GM23338 (cell line): ENCODE results near the gene SPAG16. TPM values are rescaled to one million over a fixed set of nuclear protein-coding genes. Genes with fewer than 3 reads are reported as not detected.

ENCODE experiments used
- ATAC-seq: fragments of 200-7000 bp; cut with Tn5 transposase; 3 replicates; pipeline ENCODE4 v1.9.1; 2020
- DNase-seq: peaks from one replicate; pipeline ENCODE4 v3.0.0-alpha.2; 2015; ENCODE audit warnings: low spot score
- H2AFZ ChIP-seq: fragments of 200-600 bp; sonication (generic); 2 replicates; pipeline ENCODE4 v1.8.0; 2016; ENCODE audit warnings: antibody characterized with exemption, mild to moderate bottlenecking, moderate library complexity
- H3F3A ChIP-seq: fragments of 200-600 bp; sonication (generic); replicated peaks from 2 replicates; pipeline ENCODE4 v1.8.0; 2017; ENCODE audit warnings: antibody characterized with exemption, mixed run types, low read depth
- H3K27ac ChIP-seq: fragments of 200-600 bp; sonication (generic); 2 replicates; pipeline ENCODE4 v1.6.1; 2016; ENCODE audit warnings: low read depth
- H3K27me3 ChIP-seq: fragments of 200-600 bp; sonication (generic); 2 replicates; pipeline ENCODE4 v1.8.0; 2016; ENCODE audit warnings: mild to moderate bottlenecking, mixed run types, moderate library complexity; ENCODE audit not compliant: insufficient read depth
- H3K36me3 ChIP-seq: fragments of 200-600 bp; sonication (generic); 2 replicates; pipeline ENCODE4 v1.8.0; 2016; ENCODE audit warnings: mild to moderate bottlenecking; ENCODE audit not compliant: insufficient read depth
- H3K4me1 ChIP-seq: fragments of 200-600 bp; sonication (generic); 2 replicates; pipeline ENCODE4 v1.8.0; 2016; ENCODE audit warnings: mild to moderate bottlenecking, moderate library complexity; ENCODE audit not compliant: insufficient read depth
- H3K4me2 ChIP-seq: fragments of 200-600 bp; sonication (generic); 2 replicates; pipeline ENCODE4 v1.7.1; 2017; ENCODE audit warnings: mixed run types
- H3K4me3 ChIP-seq: fragments of 200-600 bp; sonication (generic); 2 replicates; pipeline ENCODE4 v1.6.1; 2016; ENCODE audit warnings: mixed run types
- H3K79me2 ChIP-seq: fragments of 200-600 bp; sonication (generic); replicated peaks from 2 replicates; pipeline ENCODE4 v1.8.0; 2017; ENCODE audit warnings: mild to moderate bottlenecking; ENCODE audit not compliant: insufficient read depth
- H3K9me2 ChIP-seq: fragments of 200-600 bp; sonication (generic); 2 replicates; pipeline ENCODE4 v1.8.0; 2017; ENCODE audit not compliant: insufficient read depth
- H4K20me1 ChIP-seq: fragments of 200-600 bp; sonication (generic); replicated peaks from 2 replicates; pipeline ENCODE4 v1.8.0; 2017; ENCODE audit warnings: mild to moderate bottlenecking; ENCODE audit not compliant: insufficient read depth
- H3K27ac Mint-ChIP-seq: 2 replicates; pipeline ENCODE4 v1.8.0; 2020; ENCODE audit warnings: inconsistent platforms, mild to moderate bottlenecking, moderate library complexity, mixed read lengths
- H3K27me3 Mint-ChIP-seq: 3 replicates; pipeline ENCODE4 v1.8.0; 2022; ENCODE audit warnings: low read depth, mild to moderate bottlenecking, moderate library complexity, mixed read lengths, inconsistent platforms; ENCODE audit not compliant: insufficient read depth, poor library complexity
- H3K36me3 Mint-ChIP-seq: 3 replicates; pipeline ENCODE4 v1.8.0; 2021; ENCODE audit warnings: low read depth, mild to moderate bottlenecking, inconsistent platforms, moderate library complexity, mixed read lengths
- H3K4me1 Mint-ChIP-seq: 3 replicates; pipeline ENCODE4 v1.8.0; 2020; ENCODE audit warnings: mild to moderate bottlenecking, inconsistent platforms, mixed read lengths
- H3K4me3 Mint-ChIP-seq: 3 replicates; pipeline ENCODE4 v1.8.0; 2021; ENCODE audit warnings: moderate library complexity, mild to moderate bottlenecking, inconsistent platforms, mixed read lengths
- H3K9me3 Mint-ChIP-seq: 3 replicates; pipeline ENCODE4 v1.8.0; 2020; ENCODE audit warnings: moderate library complexity, mild to moderate bottlenecking, inconsistent platforms, mixed read lengths
- CREB1 ChIP-seq: fragments of 250-450 bp; sonication (Bioruptor Pico); IDR thresholded peaks from 2 replicates; pipeline ENCODE4 v1.5.0; 2020; ENCODE audit warnings: low read depth, mild to moderate bottlenecking, moderate library complexity
- EZH2 ChIP-seq: fragments of 200-600 bp; sonication (generic); IDR thresholded peaks from one replicate; pipeline ENCODE4 v1.8.0; 2017; ENCODE audit warnings: antibody characterized with exemption, mild to moderate bottlenecking, low read depth; ENCODE audit not compliant: unreplicated experiment
- EZH2phosphoT487 ChIP-seq: fragments of 200-600 bp; sonication (generic); IDR thresholded peaks from one replicate; pipeline ENCODE4 v1.8.1; 2018; ENCODE audit warnings: antibody characterized with exemption; ENCODE audit not compliant: unreplicated experiment
- JUNB ChIP-seq: IDR thresholded peaks from one replicate; pipeline ENCODE4 v1.6.1; 2016; ENCODE audit warnings: antibody characterized with exemption; ENCODE audit not compliant: unreplicated experiment
- NANOG ChIP-seq: IDR thresholded peaks from 2 replicates; pipeline ENCODE4 v1.6.1; 2016; ENCODE audit warnings: antibody characterized with exemption, borderline replicate concordance
- STAT1 ChIP-seq: IDR thresholded peaks from one replicate; pipeline ENCODE4 v1.6.1; 2016; ENCODE audit warnings: antibody characterized with exemption; ENCODE audit not compliant: unreplicated experiment
- ZNF114 ChIP-seq: fragments of 250-450 bp; sonication (Bioruptor Pico); IDR thresholded peaks from 2 replicates; pipeline ENCODE4 v1.5.0; 2020; ENCODE audit warnings: mild to moderate bottlenecking, moderate library complexity
- ZNF331 ChIP-seq: fragments of 250-450 bp; sonication (Bioruptor Pico); IDR thresholded peaks from 2 replicates; pipeline ENCODE4 v1.5.0; 2020; ENCODE audit warnings: low read depth, mild to moderate bottlenecking, moderate library complexity
- polyA plus RNA-seq: library from polyadenylated mRNA; unstranded; fragments of >200 nt; fragmentation: Nextera tagmentation; extraction: Ambion mirVana; gene quantifications from 2 replicates; pipeline ENCODE4 v1.2.1, GENCODE V29; 2016
- total RNA-seq: library from RNA; depleted of rRNA; stranded (reverse); fragments of >200 nt; shearing (Covaris generic); gene quantifications from 2 replicates; pipeline ENCODE4 v1.2.3, GENCODE V29; 2014
- TF ChIP-seq, protein P1 (sequence below): IDR thresholded peaks from one replicate; pipeline ENCODE4 v1.6.1; 2018; ENCODE audit warnings: antibody characterized with exemption; ENCODE audit not compliant: unreplicated experiment
- TF ChIP-seq, protein P2 (sequence below): IDR thresholded peaks from 2 replicates; pipeline ENCODE4 v1.6.1; 2016; ENCODE audit warnings: antibody characterized with exemption
- TF ChIP-seq, protein P3 (sequence below): fragments of 250-450 bp; sonication (Bioruptor Pico); IDR thresholded peaks from 2 replicates; pipeline ENCODE4 v1.5.0; 2020; ENCODE audit warnings: mild to moderate bottlenecking, moderate library complexity

Gene SPAG16
- total and polyA plus RNA-seq, 2 experiments from 2014 or later = 19.7 to 47.8 TPM

- Histone ChIP-seq H3K4me3 (no peak overlapping the region), H3F3A (no peaks in the 10 kb centered on the region), H3K27ac (no peak overlapping the region), H3K4me2 (no peak overlapping the region), H3K27me3 (no peaks in the 10 kb centered on the region), H3K4me1 (peaks cover 3% of the 10 kb centered on the region; the same call in 1 of the 2 replicates), H3K9me2 (no peaks in the 10 kb centered on the region), H3K79me2 (no peaks in the 10 kb centered on the region), H3K36me3 (no peaks in the 10 kb centered on the region), H2AFZ (peak overlapping the region; percentile 60; the same call in 1 of the 2 replicates), H4K20me1 (no peaks in the 10 kb centered on the region)
- Mint-ChIP-seq H3K4me1 (peaks cover 5% of the 10 kb centered on the region; the same call in 1 of the 3 replicates), H3K36me3 (no peaks in the 10 kb centered on the region), H3K4me3 (no peak overlapping the region), H3K27me3 (no peaks in the 10 kb centered on the region), H3K9me3 (no peaks in the 10 kb centered on the region), H3K27ac (peak overlapping the region; percentile 24; the same call in 1 of the 2 replicates)
- DNase-seq (no peak), ATAC-seq (no peak)
- TF ChIP-seq, protein P1, sequence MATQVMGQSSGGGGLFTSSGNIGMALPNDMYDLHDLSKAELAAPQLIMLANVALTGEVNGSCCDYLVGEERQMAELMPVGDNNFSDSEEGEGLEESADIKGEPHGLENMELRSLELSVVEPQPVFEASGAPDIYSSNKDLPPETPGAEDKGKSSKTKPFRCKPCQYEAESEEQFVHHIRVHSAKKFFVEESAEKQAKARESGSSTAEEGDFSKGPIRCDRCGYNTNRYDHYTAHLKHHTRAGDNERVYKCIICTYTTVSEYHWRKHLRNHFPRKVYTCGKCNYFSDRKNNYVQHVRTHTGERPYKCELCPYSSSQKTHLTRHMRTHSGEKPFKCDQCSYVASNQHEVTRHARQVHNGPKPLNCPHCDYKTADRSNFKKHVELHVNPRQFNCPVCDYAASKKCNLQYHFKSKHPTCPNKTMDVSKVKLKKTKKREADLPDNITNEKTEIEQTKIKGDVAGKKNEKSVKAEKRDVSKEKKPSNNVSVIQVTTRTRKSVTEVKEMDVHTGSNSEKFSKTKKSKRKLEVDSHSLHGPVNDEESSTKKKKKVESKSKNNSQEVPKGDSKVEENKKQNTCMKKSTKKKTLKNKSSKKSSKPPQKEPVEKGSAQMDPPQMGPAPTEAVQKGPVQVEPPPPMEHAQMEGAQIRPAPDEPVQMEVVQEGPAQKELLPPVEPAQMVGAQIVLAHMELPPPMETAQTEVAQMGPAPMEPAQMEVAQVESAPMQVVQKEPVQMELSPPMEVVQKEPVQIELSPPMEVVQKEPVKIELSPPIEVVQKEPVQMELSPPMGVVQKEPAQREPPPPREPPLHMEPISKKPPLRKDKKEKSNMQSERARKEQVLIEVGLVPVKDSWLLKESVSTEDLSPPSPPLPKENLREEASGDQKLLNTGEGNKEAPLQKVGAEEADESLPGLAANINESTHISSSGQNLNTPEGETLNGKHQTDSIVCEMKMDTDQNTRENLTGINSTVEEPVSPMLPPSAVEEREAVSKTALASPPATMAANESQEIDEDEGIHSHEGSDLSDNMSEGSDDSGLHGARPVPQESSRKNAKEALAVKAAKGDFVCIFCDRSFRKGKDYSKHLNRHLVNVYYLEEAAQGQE = no peak
- no peak for TF ChIP-seq CREB1 (CRISPR knock-in tag)
- TF ChIP-seq, protein P2, sequence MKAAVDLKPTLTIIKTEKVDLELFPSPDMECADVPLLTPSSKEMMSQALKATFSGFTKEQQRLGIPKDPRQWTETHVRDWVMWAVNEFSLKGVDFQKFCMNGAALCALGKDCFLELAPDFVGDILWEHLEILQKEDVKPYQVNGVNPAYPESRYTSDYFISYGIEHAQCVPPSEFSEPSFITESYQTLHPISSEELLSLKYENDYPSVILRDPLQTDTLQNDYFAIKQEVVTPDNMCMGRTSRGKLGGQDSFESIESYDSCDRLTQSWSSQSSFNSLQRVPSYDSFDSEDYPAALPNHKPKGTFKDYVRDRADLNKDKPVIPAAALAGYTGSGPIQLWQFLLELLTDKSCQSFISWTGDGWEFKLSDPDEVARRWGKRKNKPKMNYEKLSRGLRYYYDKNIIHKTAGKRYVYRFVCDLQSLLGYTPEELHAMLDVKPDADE = no peak
- TF ChIP-seq ZNF114 (CRISPR knock-in tag) = no peak
Observed at GRCh38 chr2:213751446-213751845, 467.2 kb downstream of the SPAG16 start.

DNA sequence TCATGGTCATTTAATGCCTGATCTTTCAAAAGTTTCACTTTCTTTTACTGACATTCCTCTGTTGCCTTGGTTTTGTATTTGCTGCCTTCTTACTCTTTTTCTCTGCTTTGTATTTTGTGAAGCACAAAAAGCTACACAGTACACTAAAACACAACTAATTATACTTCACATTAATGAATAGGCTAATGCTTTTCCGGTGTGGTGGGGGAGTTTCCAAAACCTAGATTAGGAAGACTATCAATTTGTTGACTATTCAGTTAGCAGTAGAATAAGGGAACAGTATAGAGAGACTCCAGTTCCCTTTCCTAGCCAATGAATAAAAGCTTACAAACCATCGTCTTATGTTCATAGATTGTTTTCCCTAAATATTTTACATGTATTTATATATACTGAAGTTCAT, 468.3 kb downstream of the SPAG16 start:
- no peak for ATAC-seq
- Mint-ChIP-seq H3K4me1 (peaks cover 5% of the 10 kb centered on the region; the same call in 1 of the 3 replicates), H3K27ac (no peak overlapping the region), H3K27me3 (no peaks in the 10 kb centered on the region), H3K9me3 (no peaks in the 10 kb centered on the region), H3K4me3 (no peak overlapping the region), H3K36me3 (no peaks in the 10 kb centered on the region)
- Histone ChIP-seq H3K4me3 (no peak overlapping the region), H3K4me2 (no peak overlapping the region), H2AFZ (0 out of 2 replicates have a peak overlapping the region, but pooled peaks have one; percentile 4), H3K36me3 (no peaks in the 10 kb centered on the region), H3K4me1 (peaks cover 8% of the 10 kb centered on the region; the same call in 1 of the 2 replicates), H3K27ac (no peak overlapping the region), H3F3A (no peaks in the 10 kb centered on the region), H3K79me2 (no peaks in the 10 kb centered on the region), H3K9me2 (no peaks in the 10 kb centered on the region), H3K27me3 (no peaks in the 10 kb centered on the region), H4K20me1 (no peaks in the 10 kb centered on the region)
- no peak for DNase-seq
- TF ChIP-seq JUNB (no peak), EZH2 (no peak), ZNF331 (CRISPR knock-in tag) (no peak), EZH2phosphoT487 (no peak), NANOG (no peak), STAT1 (no peak)
- TF ChIP-seq, protein P3, sequence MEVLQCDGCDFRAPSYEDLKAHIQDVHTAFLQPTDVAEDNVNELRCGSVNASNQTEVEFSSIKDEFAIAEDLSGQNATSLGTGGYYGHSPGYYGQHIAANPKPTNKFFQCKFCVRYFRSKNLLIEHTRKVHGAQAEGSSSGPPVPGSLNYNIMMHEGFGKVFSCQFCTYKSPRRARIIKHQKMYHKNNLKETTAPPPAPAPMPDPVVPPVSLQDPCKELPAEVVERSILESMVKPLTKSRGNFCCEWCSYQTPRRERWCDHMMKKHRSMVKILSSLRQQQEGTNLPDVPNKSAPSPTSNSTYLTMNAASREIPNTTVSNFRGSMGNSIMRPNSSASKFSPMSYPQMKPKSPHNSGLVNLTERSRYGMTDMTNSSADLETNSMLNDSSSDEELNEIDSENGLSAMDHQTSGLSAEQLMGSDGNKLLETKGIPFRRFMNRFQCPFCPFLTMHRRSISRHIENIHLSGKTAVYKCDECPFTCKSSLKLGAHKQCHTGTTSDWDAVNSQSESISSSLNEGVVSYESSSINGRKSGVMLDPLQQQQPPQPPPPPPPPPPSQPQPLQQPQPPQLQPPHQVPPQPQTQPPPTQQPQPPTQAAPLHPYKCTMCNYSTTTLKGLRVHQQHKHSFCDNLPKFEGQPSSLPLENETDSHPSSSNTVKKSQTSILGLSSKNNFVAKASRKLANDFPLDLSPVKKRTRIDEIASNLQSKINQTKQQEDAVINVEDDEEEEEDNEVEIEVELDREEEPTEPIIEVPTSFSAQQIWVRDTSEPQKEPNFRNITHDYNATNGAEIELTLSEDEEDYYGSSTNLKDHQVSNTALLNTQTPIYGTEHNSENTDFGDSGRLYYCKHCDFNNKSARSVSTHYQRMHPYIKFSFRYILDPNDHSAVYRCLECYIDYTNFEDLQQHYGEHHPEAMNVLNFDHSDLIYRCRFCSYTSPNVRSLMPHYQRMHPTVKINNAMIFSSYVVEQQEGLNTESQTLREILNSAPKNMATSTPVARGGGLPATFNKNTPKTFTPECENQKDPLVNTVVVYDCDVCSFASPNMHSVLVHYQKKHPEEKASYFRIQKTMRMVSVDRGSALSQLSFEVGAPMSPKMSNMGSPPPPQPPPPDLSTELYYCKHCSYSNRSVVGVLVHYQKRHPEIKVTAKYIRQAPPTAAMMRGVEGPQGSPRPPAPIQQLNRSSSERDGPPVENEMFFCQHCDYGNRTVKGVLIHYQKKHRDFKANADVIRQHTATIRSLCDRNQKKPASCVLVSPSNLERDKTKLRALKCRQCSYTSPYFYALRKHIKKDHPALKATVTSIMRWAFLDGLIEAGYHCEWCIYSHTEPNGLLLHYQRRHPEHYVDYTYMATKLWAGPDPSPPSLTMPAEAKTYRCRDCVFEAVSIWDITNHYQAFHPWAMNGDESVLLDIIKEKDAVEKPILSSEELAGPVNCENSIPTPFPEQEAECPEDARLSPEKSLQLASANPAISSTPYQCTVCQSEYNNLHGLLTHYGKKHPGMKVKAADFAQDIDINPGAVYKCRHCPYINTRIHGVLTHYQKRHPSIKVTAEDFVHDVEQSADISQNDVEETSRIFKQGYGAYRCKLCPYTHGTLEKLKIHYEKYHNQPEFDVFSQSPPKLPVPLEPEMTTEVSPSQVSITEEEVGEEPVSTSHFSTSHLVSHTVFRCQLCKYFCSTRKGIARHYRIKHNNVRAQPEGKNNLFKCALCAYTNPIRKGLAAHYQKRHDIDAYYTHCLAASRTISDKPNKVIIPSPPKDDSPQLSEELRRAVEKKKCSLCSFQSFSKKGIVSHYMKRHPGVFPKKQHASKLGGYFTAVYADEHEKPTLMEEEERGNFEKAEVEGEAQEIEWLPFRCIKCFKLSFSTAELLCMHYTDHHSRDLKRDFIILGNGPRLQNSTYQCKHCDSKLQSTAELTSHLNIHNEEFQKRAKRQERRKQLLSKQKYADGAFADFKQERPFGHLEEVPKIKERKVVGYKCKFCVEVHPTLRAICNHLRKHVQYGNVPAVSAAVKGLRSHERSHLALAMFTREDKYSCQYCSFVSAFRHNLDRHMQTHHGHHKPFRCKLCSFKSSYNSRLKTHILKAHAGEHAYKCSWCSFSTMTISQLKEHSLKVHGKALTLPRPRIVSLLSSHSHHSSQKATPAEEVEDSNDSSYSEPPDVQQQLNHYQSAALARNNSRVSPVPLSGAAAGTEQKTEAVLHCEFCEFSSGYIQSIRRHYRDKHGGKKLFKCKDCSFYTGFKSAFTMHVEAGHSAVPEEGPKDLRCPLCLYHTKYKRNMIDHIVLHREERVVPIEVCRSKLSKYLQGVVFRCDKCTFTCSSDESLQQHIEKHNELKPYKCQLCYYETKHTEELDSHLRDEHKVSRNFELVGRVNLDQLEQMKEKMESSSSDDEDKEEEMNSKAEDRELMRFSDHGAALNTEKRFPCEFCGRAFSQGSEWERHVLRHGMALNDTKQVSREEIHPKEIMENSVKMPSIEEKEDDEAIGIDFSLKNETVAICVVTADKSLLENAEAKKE (CRISPR knock-in tag) = no peak
